NCI-H1930 (cell line): Measurements from ENCODE around the gene DUSP6.

Source experiments
- DNase-seq, 2 experiments: peaks; one replicate each; lab custom pipeline; 2025; lab: John Stamatoyannopoulos, UW

Gene DUSP6

DNA sequence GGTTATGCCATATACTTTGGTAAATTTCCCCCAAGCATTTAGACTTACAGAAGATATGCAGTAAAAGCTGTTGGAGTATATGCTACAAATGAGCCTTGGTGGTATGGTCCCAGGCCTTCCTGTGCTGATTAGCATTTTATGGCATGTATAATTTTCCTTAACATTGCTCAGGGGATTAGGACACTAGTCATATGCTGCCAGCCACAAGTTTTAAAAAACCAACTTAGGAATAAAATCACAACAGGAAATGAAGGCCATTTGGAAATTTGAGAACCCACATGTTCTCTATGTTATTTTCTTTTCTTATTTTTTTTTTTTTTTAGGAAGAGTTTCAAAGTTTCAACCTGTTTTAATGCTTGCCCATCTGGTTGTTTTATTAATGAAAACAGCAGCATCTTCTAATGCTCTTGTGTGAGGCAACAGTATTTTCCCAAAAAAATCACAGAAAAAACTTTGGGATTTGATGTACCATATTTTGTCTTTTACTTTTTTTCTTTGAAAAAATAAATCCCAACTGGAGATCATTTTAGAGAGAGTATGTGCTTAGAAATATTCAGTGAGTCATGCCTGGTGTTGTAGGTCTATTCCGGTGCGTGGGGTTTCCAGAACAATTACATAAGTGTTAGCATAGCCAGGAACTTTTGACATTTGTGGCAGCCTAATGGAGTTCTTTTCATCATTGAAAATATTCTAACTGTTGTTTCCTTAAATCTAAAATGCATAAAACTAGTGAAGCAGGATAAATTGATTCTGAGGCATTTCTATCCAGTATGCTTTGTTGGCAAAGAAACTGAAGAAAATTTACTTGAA is 21.7 kb upstream of the DUSP6 start:
- DNase-seq, result no peak

DNA sequence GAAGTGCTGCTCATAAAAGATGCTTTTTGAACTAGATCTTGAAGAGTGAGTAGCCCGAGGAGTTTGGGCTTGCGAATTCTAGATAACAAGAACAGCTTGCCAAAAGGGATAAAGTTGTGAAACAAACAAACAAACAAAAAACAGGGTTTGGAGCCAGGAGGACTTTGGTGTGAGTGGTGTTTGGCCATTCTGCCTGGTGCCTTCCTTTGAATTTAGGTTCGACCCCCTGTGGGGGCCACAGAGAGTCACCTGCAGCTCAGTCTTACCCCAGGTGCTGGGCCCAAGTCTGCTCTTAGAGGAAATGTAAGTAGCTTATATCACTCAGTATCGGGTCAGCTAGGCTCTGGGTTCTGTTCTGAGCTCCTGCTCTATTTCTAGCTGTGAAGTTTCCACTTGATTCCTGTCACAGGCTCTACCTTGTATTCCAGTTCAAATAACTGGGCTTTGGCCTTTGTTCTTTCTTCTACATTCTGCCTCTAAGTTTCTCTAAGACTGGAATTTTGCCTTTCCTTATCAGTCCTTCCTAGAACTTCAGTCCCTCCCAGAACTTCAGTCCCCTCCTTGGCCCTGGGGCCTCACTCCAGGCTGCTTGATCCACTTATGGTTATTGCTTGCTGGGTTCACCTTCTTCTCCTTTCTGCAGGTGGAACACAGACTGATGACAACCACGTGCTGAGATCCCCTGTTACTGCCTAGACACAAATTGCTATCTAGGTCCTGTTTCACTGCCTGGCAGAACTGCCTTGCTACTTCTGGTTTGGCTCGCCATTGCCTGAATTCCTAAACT is 20.5 kb upstream of the DUSP6 start:
- no peak for DNase-seq

DNA sequence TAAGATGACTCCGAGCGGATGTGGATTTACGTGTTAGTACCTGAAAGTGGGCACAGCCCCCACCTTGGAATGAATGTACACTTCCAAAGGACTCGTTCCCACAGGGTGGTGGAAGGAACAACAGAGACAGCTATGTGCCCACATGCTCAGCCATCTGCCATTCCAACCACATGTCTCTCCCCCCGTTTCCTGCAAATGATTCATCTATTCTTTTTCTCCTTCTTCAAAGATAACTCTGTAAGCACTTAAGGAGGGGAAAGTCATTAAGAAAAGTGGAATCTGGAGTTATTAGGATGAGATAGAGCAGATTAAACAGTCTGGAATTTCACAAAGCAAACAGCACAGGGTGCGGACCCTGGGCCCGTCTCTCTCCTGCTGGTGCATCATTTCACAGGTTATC is 18.5 kb upstream of the DUSP6 start:
- no peak for DNase-seq

DNA sequence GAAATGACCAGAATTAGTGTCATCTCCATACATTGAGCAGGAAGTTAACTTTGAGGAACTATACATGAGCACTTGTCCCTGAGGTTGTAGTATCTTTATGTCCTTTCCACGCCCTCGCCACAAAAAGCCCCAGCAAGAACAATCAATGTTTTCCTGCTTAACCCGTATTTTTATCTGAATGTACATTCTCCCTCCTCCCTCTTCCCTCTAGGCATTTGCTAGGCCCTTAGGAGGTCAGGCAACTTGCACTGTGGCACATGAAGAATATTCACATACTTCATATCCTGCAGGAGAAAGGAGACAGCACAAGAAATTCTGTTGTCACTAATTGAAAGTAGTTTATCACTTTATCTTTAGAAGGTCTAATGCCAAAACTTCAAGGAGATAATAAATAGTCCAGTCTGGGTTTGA is 18.1 kb upstream of the DUSP6 start:
- no peak for DNase-seq

DNA sequence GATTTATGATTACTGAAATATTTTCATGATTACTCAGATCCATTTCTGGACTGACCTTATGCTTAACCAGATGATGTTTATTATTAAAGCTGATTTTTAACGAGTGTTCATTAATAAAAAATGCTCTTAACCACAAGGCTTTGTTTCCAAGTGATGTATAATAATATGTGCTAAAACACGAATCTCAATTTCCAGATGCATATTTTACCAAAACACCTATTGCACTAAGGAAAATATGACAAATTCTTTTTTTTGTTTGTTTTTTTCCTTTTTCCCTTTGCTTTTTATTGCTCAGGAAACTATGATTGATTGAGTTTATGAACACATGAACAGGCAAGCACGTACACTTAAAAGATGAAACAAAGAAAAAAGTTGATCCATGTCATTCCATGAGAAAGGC is 16.9 kb upstream of the DUSP6 start:
- DNase-seq, result no peak

DNA sequence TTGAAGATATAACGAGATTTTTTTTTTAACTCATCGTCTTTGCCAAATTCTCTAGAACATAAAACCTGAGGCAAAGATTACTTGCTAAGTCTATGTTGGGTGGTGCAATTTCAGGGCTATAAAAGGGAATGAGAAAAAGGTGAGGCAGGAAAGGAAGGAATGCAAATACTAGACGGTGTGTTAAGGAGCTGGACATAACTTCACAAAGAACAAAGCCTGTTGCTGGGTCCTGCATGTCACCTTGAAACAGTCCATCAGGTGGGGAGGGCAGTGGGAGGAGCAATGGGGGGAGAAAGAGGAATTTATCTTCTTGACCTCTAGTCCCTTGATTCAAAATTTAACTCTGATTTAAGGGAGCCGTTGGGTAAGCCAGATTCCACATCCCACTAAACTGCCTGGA is 16.1 kb upstream of the DUSP6 start:
- no peak for DNase-seq

DNA sequence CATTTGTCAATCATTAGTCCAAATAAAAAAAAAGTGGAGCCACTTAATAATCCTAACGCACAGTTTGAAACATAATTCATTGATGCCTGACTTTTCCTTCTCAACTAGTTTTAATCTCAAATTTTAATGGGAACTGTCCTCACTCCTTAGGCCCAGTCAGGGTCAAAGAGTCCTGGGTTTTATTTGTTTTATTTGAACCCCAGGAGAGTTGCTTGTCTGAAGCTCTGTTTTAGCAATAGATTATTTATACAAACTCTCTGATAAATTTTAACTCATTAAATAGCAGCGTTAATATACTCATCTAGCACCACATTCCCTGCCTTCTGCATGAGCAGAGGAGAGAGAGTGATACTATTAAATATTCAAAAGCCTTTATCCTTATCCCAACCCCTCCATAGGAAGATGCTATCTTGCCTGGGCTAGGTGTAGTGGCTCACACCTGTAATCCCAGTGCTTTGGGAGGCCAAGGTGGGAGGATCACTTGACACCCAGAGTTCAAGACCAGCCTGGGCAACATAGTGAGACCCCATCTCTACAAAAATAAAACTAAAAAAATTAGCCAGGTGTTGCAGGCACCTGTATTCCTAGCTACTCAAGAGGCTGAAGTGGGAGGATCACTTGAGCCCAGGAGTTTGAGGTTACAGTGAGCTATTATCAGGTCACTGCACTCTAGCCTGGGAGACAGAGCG is 14.5 kb upstream of the DUSP6 start:
- no peak for DNase-seq

DNA sequence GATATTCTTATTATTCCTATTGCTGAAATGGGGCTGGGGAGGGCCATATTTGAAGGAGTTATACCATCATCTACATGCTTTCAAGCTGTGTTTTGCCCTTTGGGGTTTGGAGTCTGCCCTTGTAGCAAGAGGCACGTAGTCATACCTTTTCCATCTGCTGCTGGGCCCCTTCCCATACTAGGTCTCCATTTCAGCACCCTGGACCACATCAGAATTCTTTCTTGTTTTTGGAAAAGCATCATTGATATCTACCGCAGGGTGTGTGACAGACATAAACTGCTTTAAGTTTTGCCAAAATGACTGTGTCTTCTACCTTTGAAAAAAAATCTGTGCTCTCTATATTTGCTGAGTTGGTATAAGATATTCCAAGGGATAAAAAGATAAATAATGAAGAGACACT is 12.3 kb upstream of the DUSP6 start:
- DNase-seq, result no peak

DNA sequence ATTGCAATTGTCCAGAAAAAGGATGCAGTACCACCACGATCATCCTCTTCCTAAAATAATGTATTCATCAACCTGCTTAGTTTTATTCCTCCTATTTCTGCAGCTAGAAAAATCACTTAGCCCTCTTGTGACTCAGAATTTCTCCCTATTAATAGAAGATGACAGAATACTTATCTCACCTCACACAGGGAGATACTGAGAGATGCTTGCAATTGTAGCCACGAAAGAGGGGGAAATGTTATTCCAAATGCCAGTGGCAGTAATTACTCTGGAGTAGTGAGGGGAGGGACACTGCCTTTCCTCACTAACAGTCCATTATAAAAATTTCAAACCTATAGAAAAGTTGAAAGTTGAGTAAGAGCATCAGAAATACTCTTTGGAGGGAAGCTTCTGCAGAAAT is 11.8 kb upstream of the DUSP6 start:
- DNase-seq, result no peak

DNA sequence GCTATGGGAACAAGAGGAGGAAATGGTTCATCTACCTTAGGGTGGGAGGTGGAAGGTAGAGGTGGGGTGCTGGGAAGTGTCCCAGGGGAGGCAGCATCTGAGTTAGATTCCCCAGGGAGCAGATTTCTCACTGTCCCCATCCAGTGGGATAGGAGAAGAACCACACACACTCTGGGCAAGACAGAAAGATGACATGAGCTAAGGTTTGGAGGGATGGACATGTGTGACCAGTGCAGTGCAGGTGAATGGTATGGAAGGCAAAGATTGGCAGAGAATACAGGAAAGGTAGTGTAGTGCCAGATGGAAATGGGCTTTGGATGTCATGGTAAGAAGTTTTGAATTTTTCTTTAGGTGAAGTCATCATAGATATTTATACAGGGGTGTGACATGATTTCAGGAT is 11.3 kb upstream of the DUSP6 start:
- no peak for DNase-seq

DNA sequence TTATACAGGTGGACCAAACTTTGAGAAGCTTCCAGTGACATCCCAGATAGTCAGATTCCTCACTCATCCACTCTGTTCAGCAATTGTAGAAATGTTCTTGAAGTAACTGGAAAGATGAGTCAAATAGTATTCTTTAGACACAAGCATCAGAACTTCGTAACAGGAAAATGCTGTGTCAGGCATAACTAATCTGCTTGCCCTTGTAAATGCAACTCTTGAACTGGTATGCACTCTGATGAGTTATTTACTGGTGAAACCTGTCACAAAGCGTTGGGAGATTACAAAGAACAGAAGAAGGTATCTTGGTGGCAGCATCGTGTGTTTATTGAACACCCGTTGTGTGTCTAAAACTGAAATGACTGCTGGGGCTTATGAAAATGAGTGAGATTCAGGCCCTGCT is 10.8 kb upstream of the DUSP6 start:
- DNase-seq, result no peak

DNA sequence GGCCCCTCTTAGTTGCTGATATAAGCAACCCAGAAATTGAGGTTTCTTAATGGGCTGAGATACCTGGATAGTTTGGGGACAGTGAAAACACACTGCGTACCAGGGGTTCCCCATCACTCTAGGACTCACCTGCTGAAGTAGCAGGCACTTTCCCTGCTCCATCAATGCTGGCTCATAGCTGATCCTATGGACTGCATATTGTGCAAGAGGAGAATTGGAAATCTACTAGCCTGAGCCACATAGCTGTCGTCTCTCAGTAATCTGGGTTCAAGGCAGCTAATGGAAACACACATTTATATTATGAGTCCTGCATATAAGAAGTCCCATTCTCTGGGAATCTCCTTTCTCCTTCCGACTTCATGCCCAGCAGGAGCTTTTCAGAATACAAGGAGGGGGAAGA is 7.3 kb upstream of the DUSP6 start:
- no peak for DNase-seq

DNA sequence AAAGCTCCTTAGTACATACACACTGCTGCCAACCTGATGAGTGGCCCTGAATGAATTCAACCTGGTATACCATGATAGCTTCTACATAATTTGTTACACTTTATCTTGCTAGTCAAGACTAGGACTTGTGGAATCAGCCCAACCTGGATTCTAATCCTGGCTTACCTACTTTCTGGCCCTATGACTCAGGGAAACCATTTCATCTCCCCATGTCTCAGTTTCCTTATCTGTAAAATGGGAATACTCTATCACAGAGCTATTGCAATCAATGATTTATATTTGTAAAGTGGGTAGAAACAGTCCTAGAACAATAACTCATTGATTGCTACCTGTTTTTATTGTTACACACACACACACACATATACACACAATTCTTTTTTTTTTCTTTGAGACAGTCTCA is 6.5 kb upstream of the DUSP6 start:
- no peak for DNase-seq

DNA sequence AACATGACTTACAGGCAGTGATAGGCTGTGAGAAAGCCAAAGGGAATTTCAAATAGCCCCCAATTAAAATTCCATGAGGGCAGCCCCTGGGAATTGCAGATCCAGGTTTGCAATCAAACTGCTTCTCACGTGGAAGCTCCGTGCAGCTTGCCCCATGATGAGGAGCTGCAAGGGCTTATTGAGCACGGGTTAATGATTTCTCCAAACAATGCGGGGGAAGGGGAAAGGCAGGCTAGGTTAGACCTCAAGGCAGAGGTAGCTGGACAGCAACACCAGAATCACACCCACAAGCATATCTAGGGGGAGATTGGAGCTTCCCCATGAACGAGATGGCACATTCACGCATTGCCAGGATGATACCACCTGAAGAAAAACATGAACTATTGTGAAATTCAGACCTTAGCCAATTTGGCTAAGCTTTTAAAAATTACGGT is 5.0 kb upstream of the DUSP6 start:
- DNase-seq, result no peak

DNA sequence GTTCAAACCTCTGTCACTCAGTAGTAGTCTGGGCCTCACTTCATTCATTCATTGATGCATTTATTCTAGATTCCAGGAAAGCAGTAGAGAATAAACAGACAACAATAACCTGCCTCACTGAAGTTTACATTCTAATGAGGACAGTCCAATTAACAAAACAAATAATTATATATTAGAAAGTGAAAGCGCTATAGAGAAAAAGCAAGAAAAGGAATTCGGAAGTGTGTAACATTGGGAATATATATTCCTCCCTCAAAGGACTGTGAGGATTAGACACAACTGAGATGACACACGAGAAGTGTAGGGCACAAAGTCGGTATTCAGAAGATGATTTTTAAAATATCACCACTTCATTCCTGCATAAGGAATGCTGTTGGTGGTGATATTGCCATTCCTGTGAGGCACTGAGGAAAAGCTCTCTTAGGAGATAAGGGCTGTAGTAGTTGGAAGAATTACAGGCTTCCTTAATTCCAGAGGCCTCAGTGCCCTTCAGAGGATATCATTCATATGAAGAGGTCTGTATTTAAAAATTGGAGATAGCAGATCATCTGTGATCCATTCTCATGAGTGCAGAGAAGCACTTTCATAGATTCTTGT is 3.9 kb upstream of the DUSP6 start:
- no peak for DNase-seq

DNA sequence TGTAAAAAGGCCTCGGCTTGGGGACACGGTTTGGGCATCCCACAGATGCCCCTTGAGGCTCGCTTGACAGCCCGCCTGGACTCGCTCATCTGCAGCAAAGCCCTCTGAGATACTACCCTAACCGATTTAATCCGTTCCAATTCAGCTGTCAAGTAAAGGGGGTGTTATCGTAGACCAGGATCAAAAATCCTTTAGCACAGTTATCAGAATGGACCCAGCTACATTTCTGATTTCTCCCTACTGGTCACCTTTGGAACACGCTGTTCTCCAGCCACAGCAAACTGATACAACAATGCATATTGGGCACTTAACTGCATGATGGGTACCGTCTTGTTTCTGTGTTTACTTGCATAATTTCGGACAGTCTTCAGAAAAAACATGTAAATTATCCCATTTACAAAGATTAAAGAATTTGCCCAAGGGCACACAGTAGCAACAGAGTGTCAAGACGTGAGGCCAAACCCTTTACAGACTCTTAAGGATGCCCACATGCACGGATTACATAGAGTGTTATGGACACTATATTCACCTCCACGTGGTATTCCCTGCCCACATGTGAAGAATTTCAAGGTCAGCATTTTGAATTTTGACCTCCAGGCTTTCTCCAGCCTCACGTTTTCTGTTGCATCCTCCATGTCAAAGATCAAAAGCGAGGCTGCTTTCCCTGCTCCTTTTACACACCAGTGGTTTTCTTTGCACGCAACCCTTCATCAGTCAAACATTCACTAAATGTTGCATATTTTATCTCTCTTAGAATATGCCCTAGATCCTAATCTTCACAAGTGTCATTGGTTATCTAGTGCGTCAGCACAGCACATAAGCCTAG is 3.2 kb upstream of the DUSP6 start:
- DNase-seq, result no peak

DNA sequence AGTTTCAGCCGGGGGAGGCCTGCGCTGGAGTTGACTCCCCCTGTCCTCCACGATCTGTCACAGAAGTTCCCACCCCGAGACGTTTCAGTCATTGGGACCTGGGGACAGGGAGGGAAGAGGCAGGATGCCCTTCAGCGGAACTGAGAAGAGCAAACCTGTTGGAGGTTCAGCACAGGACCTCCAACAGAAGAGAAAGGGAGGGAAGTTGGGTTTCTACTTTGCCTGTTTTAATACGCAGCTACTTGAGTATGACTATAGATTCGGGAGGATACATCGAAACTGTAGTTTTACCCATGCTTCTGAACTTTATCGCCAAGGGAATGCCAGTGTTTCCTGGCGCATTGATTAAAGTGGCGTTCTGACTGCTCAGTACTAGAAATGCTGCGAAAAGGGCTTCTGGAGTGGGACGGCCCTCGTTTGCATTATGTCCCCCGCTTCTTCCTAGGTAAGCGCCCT is 2.3 kb upstream of the DUSP6 start:
- no peak for DNase-seq

DNA sequence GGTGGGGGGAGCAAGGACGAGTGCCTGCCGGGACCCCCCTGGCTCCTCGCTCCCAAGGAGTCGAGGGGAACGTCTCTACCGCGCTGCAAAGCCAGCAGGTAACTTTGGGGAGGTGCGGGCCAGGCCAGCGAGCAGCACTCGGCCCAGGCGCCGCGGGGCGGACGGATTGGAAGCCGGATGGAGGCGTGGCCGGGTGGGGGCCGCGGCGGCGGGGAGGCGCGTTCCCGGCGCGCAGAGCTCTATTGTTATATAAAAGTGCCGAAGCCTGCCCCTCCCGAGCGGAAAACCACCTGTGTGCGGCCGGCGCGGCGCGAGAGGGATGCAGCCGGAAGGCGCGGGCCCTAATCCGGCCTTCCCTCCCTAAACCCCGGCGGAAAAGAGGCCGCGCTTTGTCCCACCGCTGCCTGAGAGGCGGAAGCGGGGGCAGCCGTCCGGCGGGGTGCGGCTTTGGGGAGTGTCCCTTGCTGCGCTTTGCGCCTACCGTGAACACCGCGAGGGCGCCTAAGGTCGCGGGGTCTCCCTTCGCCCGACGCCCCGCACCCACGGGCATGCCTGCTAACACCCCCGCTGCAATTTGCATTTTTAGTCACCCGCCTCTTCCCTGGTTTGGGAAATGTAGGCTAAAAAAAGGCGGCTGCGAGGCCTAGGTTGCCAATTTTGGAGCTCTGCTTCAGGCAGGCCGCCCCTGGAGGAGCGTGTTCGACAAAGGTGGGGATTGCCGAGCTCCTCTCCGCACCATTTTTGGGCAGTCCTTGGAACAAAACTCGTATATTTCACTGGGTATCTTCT is 1.7 kb upstream of the DUSP6 start:
- peak; percentile 54 to 55 for DNase-seq

DNA sequence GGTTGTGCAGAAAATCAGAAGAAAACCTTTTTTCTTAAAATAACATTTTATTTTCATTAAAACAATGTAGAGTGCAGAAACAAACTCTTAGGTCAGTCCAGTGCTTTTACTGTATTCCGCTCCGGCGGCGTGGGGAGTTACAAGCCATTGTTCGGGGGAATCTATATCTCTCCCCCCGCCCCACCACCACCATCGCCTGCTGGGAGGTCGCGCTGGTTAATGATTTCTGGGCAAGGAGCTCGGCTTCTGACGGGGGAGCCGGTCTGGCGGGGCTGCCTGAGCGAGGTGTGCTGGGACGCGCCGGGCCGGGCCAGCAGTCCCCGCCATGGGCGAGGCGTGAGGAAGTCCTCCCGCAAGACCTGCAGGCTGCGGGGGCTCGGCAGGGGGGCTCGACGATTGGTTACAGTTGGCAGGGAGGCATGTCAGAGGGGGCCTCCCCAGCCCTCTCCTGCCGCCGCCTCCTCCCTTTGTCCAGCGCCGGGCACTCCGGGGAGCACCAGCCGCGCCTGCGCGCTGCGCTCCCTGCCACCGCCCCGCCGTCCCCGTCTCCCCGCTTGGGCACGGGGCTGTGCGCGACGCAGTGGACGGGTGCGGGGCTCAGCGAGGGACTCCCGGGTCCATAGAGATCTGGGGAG is 1.0 kb upstream of the DUSP6 start:
- peak; percentile 58 to 70 for DNase-seq

DNA sequence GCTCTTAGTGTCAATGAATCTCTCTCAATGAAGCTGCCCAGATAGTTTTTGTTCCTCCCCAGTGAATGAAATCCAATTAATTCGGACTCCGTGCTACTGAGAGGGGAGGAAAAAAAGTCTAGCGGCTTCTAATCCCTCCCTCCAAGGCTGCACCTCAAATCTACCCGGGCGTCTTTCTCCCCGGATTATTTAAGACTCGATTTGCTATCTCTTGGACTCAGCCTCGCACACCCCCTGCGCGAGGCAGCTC is 134 bp downstream of the DUSP6 start:
- DNase-seq, result no peak
